Testis (tissue), 3 donors: ENCODE data around the gene FBXO7. TPM values are rescaled to one million over a fixed set of nuclear protein-coding genes. Genes with fewer than 3 reads are reported as not detected.

Experiments
- DNase-seq: peaks from one replicate; pipeline ENCODE4 v3.0.0-alpha.2; 2019
- H3K27ac ChIP-seq, 2 donors: fragments of 200-600 bp; sonication (generic); one replicate each; pipeline ENCODE4 v1.5.1; 2019
- H3K27me3 ChIP-seq: fragments of 200-600 bp; sonication (generic); one replicate; pipeline ENCODE4 v1.5.1; 2019
- H3K36me3 ChIP-seq: fragments of 200-600 bp; sonication (generic); one replicate; pipeline ENCODE4 v1.5.1; 2017; ENCODE audit warnings: low read depth; ENCODE audit errors: missing control alignments
- H3K4me1 ChIP-seq: fragments of 200-600 bp; sonication (generic); one replicate; pipeline ENCODE4 v1.5.1; 2019
- H3K4me3 ChIP-seq, 2 donors: fragments of 200-600 bp; sonication (generic); one replicate each; pipeline ENCODE4 v1.5.1; 2017 to 2019
- H3K9me3 ChIP-seq: fragments of 200-600 bp; sonication (generic); one replicate; pipeline ENCODE4 v1.5.1; 2017
- POLR2A ChIP-seq: fragments of 450-650 bp; IDR thresholded peaks from one replicate; pipeline ENCODE4 v1.6.1; 2017; ENCODE audit warnings: antibody characterized with exemption, mild to moderate bottlenecking, moderate library complexity
- WGBS, 2 donors: methylation state at CpG; one replicate each; pipeline ENCODE4 v1.1.5; 2018; 5-methylcytosine and 5-hydroxymethylcytosine counted together
- intact Hi-C: fragments of 100-400 bp; cut with DNase I; formaldehyde crosslinking; loops from one replicate; pipeline ENCODE4 v1.15.1; 2023; ENCODE audit warnings: low total_unique reads
- polyA plus RNA-seq: library from polyadenylated mRNA; stranded (reverse); fragments of 350-450 nt; fragmentation: Illumina TruSeq; extraction: RNeasy Lipid Tissue Mini Kit (QIAGEN cat#74804); gene quantifications from one replicate; pipeline ENCODE4 v1.2.3, GENCODE V29; 2014; ENCODE audit warnings: low read depth, low replicate concordance; ENCODE audit not compliant: insufficient read depth
- total RNA-seq, 2 donors: library from RNA; depleted of rRNA; stranded (reverse); fragments of >200 nt; gene quantifications; one replicate each; pipeline ENCODE4 v1.2.3, GENCODE V29; 2016
- TF ChIP-seq, protein P1 (sequence below), 3 experiments: fragments of 450-650 bp in 2 of 3; fragments of 200-600 bp in 1 of 3; sonication (generic) in 1 of 3; IDR thresholded peaks; one replicate each; pipeline ENCODE4 v1.5.1; 2016 to 2019; ENCODE audit warnings: antibody characterized with exemption in 3 of 3, mild to moderate bottlenecking in 2 of 3, moderate library complexity in 1 of 3

FBXO7 gene
- total and polyA plus RNA-seq, 3 donors from 2014 or later, result 184 to 270 (median 203) TPM

DNA sequence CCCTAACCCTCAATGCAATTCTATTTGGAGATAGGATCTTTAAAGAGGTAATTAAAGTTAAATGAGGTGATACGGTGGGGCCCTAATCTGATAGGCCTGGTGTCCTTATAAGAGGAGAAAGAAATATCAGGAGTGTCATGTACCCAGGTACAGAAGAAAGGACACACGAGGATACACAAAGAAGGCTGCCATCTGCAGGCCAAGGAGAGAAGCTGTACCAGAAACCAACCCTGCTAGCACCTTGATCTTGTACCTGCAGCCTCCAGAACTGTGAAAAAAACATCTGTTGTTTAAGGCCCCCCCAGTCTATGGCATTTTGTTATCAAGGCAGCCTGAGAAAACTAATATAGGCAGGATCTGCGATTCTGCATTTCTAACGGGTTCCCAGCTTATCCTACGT is 44.2 kb downstream of the FBXO7 start:
- no peaks in the 10 kb centered on the region for H3K4me1 ChIP-seq
- no peaks in the 10 kb centered on the region for H3K36me3 ChIP-seq
- H3K9me3 ChIP-seq, result no peaks in the 10 kb centered on the region
- no peaks in the 10 kb centered on the region for H3K27me3 ChIP-seq
- intact Hi-C loops, result no loop called here
- TF ChIP-seq POLR2A, result no peak
- TF ChIP-seq, protein P1, sequence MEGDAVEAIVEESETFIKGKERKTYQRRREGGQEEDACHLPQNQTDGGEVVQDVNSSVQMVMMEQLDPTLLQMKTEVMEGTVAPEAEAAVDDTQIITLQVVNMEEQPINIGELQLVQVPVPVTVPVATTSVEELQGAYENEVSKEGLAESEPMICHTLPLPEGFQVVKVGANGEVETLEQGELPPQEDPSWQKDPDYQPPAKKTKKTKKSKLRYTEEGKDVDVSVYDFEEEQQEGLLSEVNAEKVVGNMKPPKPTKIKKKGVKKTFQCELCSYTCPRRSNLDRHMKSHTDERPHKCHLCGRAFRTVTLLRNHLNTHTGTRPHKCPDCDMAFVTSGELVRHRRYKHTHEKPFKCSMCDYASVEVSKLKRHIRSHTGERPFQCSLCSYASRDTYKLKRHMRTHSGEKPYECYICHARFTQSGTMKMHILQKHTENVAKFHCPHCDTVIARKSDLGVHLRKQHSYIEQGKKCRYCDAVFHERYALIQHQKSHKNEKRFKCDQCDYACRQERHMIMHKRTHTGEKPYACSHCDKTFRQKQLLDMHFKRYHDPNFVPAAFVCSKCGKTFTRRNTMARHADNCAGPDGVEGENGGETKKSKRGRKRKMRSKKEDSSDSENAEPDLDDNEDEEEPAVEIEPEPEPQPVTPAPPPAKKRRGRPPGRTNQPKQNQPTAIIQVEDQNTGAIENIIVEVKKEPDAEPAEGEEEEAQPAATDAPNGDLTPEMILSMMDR (IDR thresholded peaks at IDR 0.05), result no peak
- DNase-seq, result no peak
- no peak overlapping the region for H3K27ac ChIP-seq
- 88 to 89% methylated on average over 5 of the region's 5 CpGs for WGBS, 2 donors
- H3K4me3 ChIP-seq, result no peak overlapping the region

DNA sequence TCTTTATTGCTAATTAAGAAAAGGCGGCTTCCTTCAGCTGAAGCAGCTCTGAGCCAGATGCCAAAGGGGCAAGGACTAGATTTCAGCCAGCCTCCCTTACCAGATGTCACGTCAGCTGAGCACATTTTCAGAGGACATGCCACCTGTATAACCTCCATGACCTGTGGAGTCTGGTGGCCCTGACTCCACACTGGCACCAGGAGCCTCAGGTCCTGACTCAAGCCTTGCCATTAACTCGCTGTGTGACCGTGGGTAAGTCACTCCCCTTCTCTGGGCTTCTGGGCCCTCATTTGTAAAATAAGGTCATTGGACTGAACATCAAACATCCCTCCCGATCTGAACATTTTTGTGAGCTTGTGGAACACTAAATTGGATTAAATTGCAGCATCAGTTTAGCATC is 46.0 kb downstream of the FBXO7 start:
- TF ChIP-seq, protein P1 (IDR thresholded peaks at IDR 0.05), result no peak
- TF ChIP-seq POLR2A, result no peak
- intact Hi-C loops, result no loop called here
- WGBS, 2 donors, result 89 to 93% methylated on average over 5 of the region's 5 CpGs

DNA sequence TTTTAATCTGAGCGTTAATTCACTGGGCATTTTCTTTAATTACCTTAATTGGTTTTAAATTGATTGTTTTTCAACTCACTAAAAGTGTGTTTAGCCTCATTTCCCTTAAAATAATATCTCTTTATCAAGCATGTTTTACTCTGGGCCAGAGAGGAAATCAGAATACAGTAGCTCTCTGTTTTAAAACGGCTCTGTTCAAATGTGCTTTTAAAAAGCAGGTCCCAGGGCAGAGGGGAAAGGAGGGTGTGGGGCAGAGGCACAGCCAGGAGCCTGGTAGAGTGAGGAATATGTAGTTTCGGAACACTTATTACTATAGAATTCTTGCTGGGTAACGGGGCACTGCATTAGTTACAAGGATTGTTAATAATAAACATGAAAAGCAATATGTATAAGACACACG is 47.6 kb downstream of the FBXO7 start:
- Histone ChIP-seq H3K27ac (no peak overlapping the region), H3K9me3 (no peaks in the 10 kb centered on the region), H3K36me3 (no peaks in the 10 kb centered on the region), H3K27me3 (no peaks in the 10 kb centered on the region), H3K4me1 (no peaks in the 10 kb centered on the region), H3K4me3 (no peak overlapping the region)
- WGBS, 2 donors, result 75 to 78% methylated on average over 5 of the region's 5 CpGs
- intact Hi-C loops, result no loop called here
- no peak for TF ChIP-seq POLR2A
- TF ChIP-seq, protein P1 (IDR thresholded peaks at IDR 0.05), result no peak
- no peak for DNase-seq

More for the DNA sequence above, 46.0 kb downstream of the FBXO7 start:
- no peaks in the 10 kb centered on the region for H3K27me3 ChIP-seq
- H3K4me3 ChIP-seq, result no peak overlapping the region
- no peaks in the 10 kb centered on the region for H3K4me1 ChIP-seq
- H3K27ac ChIP-seq, result no peak overlapping the region
- no peaks in the 10 kb centered on the region for H3K9me3 ChIP-seq
- no peaks in the 10 kb centered on the region for H3K36me3 ChIP-seq
- no peak for DNase-seq

DNA sequence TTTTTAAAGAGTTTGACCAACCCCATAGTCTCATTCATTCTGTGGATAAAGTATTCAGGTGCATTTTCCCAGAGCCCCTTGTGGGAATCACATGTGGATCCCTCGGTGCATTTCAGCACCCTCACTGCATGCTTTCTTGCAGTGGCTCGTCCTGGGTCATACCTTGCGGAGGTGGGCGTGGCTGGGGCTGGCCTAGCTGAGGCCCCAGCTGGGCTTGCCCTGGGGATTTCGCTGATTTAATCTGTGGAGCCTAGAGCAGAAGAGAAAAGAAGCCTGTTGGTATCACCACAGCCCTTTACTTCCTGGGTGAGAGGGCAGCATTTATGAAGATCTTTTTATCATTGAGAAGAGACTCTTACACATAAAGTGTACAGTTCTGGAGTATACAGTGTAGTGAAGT is 53.1 kb downstream of the FBXO7 start:
- Histone ChIP-seq H3K27ac (no peak overlapping the region), H3K4me1 (peaks cover 21% of the 10 kb centered on the region), H3K9me3 (no peaks in the 10 kb centered on the region), H3K36me3 (no peaks in the 10 kb centered on the region), H3K27me3 (no peaks in the 10 kb centered on the region), H3K4me3 (no peak overlapping the region)
- TF ChIP-seq, protein P1 (IDR thresholded peaks at IDR 0.05), result no peak
- no peak for TF ChIP-seq POLR2A
- no peak for DNase-seq
- WGBS, 2 donors, result 83 to 86% methylated on average over 5 of the region's 5 CpGs
- intact Hi-C loops, result loop anchor here (2.0 to 5.0 kb wide), 2 partner anchors 269 to 460 kb away; no protein-coding TSS in a partner anchor

DNA sequence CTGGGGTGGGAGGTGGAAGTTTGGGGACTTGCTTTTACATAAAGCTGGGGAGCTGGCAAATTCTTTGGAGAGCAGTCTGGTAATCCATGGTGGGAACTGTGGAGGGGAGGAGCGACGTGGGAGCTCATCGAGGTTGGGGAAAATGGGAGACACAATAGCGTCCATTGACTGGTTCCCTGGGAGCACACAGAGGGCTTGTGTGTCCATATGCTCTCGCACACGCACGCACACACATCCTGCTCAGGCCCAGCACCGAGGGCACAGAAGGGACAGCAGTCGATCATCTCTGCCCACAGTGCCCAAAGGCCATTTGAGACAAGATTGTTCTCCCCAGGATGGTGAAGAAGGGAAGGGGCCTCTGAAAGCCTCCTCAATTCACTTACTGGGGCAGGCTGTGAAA is 53.7 kb downstream of the FBXO7 start:
- intact Hi-C loops, result loop anchor here (2.0 to 5.0 kb wide), 2 partner anchors 268 to 459 kb away; no protein-coding TSS in a partner anchor
- H3K36me3 ChIP-seq, result no peaks in the 10 kb centered on the region
- no peak for DNase-seq
- H3K27ac ChIP-seq, result peak overlapping the region in 1 of 2 donors; percentile 84
- no peak overlapping the region for H3K4me3 ChIP-seq
- H3K4me1 ChIP-seq, result peaks cover 24% of the 10 kb centered on the region
- 89 to 91% methylated on average over 7 to 9 of the region's 9 CpGs for WGBS, 2 donors
- no peaks in the 10 kb centered on the region for H3K9me3 ChIP-seq
- H3K27me3 ChIP-seq, result no peaks in the 10 kb centered on the region
- no peak for TF ChIP-seq POLR2A
- TF ChIP-seq, protein P1 (IDR thresholded peaks at IDR 0.05), result no peak
